ENCODE results near the gene CSKMT.
"Not testable (repeated sequence)": the region's sequence is repeated elsewhere in the genome, so short reads cannot be mapped to it uniquely, and the experiment has no call there.

The CSKMT gene

GRCh38 chr11:62665075-62665598 lies at the start of gene CSKMT, which contains the start of gene C11orf98:
TSS of gene CSKMT (plus strand) at chr11:62665312. CDS start at chr11:62665880, 568 bp downstream.
TSS of gene C11orf98 (minus strand) at chr11:62665210. CDS start at chr11:62665169, 41 bp downstream.
- DNase-seq = peak; percentile 51

GRCh38 chr11:62615521-62615920 lies 49.6 kb upstream of the CSKMT start:
- no peak for DNase-seq

GRCh38 chr11:62616957-62617356 lies 48.2 kb upstream of the CSKMT start:
- DNase-seq = not testable (repeated sequence)

GRCh38 chr11:62621027-62621566 lies 44.0 kb upstream of the CSKMT start:
- DNase-seq = no peak

- peak; percentile 46 for DNase-seq
Observed at GRCh38 chr11:62621567-62622470, 43.3 kb upstream of the CSKMT start, which contains the start of gene B3GAT3. TSS of gene B3GAT3 (minus strand) at chr11:62621986. CDS start at chr11:62621947, 39 bp downstream.

- no peak for DNase-seq
Observed at GRCh38 chr11:62622476-62623089, 42.5 kb upstream of the CSKMT start.

GRCh38 chr11:62627713-62628112 lies 37.4 kb upstream of the CSKMT start:
- no peak for DNase-seq

GRCh38 chr11:62632492-62632891 lies 32.6 kb upstream of the CSKMT start:
- DNase-seq = no peak

GRCh38 chr11:62644220-62644619 lies 20.9 kb upstream of the CSKMT start:
- no peak for DNase-seq

- no peak for DNase-seq
Observed at GRCh38 chr11:62645671-62645945, 19.5 kb upstream of the CSKMT start.

- peak; percentile 84 for DNase-seq
Observed at GRCh38 chr11:62645946-62646824, 18.9 kb upstream of the CSKMT start, which contains the start of gene GANAB. TSS of gene GANAB (minus strand) at chr11:62646613. CDS start at chr11:62646599, 14 bp downstream.

GRCh38 chr11:62646825-62647608 lies 18.1 kb upstream of the CSKMT start:
- DNase-seq = no peak

- no peak for DNase-seq
Observed at GRCh38 chr11:62647609-62648005, 17.5 kb upstream of the CSKMT start.

GRCh38 chr11:62648185-62648966 lies 16.7 kb upstream of the CSKMT start:
- no peak for DNase-seq

GRCh38 chr11:62648967-62649364 lies 16.1 kb upstream of the CSKMT start:
- no peak for DNase-seq

- DNase-seq = no peak
Observed at GRCh38 chr11:62649486-62649885, 15.6 kb upstream of the CSKMT start.

GRCh38 chr11:62650283-62650682 lies 14.8 kb upstream of the CSKMT start:
- not testable (repeated sequence) for DNase-seq

GRCh38 chr11:62652161-62653006 lies 12.7 kb upstream of the CSKMT start:
- no peak for DNase-seq

- no peak for DNase-seq
Observed at GRCh38 chr11:62654297-62654696, 10.8 kb upstream of the CSKMT start.

Data from SIG-M5 (cell line).